K562 (cell line): ENCODE results near the gene DDX41. TPM values are rescaled to one million over a fixed set of nuclear protein-coding genes. Genes with fewer than 3 reads are reported as not detected.

Experiments
- DMBX1 ChIP-seq: fragments of 250-450 bp; sonication (Bioruptor Pico); IDR thresholded peaks from 2 replicates; pipeline ENCODE4 v1.8.0; 2022; ENCODE audit warnings: inconsistent platforms, mild to moderate bottlenecking, moderate library complexity, borderline replicate concordance
- FOXK1 ChIP-seq: sonication (generic); formaldehyde crosslinking; IDR thresholded peaks from 2 replicates; pipeline ENCODE4 v1.8.0; 2022; ENCODE audit warnings: missing genetic modification reagents, mild to moderate bottlenecking, borderline replicate concordance
- ILF3 ChIP-seq: fragments of 450-650 bp; IDR thresholded peaks from 2 replicates; pipeline ENCODE4 v1.6.1; 2018; ENCODE audit warnings: antibody characterized with exemption, mild to moderate bottlenecking, moderate library complexity, borderline replicate concordance
- NR3C1 ChIP-seq: sonication (generic); formaldehyde crosslinking; IDR thresholded peaks from 2 replicates; pipeline ENCODE4 v1.8.1; 2022; ENCODE audit warnings: missing genetic modification reagents
- PHB ChIP-seq: fragments of 250-450 bp; sonication (Bioruptor Pico); IDR thresholded peaks from 2 replicates; pipeline ENCODE4 v1.5.0; 2021
- POLR2B ChIP-seq: fragments of 450-650 bp; IDR thresholded peaks from 2 replicates; pipeline ENCODE4 v1.6.1; 2018; ENCODE audit warnings: low read depth; ENCODE audit not compliant: partially characterized antibody
- RB1 ChIP-seq: fragments of 450-650 bp; IDR thresholded peaks from 2 replicates; pipeline ENCODE4 v1.6.1; 2017; ENCODE audit warnings: low read depth, mild to moderate bottlenecking
- SIRT6 ChIP-seq: IDR thresholded peaks from one replicate; pipeline ENCODE4 v1.6.1; 2012; ENCODE audit warnings: low read depth, mild to moderate bottlenecking, control low read depth, inconsistent platforms, low read length, moderate library complexity
- TAF1 ChIP-seq: IDR thresholded peaks from 2 replicates; pipeline ENCODE4 v1.6.1; 2011; ENCODE audit warnings: mild to moderate bottlenecking, low read length, moderate library complexity; ENCODE audit not compliant: insufficient read depth, control insufficient read depth, severe bottlenecking; ENCODE audit errors: extremely low read depth
- TCF7 ChIP-seq: sonication (generic); IDR thresholded peaks from 2 replicates; pipeline ENCODE4 v1.6.1; 2016; ENCODE audit warnings: antibody characterized with exemption, borderline replicate concordance
- TEAD1 ChIP-seq, 2 experiments: fragments of 450-650 bp in 1 of 2; sonication (generic) in 1 of 2; formaldehyde crosslinking; IDR thresholded peaks; 2 replicates each; pipeline versions ENCODE4 v1.4.0 to v1.8.0; 2020 to 2022; ENCODE audit warnings: mild to moderate bottlenecking in 2 of 2, missing genetic modification reagents in 1 of 2
- ZFP1 ChIP-seq: fragments of 450-650 bp; formaldehyde crosslinking; IDR thresholded peaks from 2 replicates; pipeline ENCODE4 v1.4.0; 2020; ENCODE audit warnings: mild to moderate bottlenecking, mixed read lengths
- polyA plus RNA-seq, 8 experiments: library from polyadenylated mRNA; depleted of rRNA in 4 of 8; stranded (reverse) in 5 of 8; unstranded in 3 of 8; fragments of >200 nt; fragmentation: Nextera tagmentation in 2 of 8; fragmentation: Illumina TruSeq in 1 of 8; extraction: Ambion mirVana in 2 of 8; extraction: Trizol in 1 of 8; gene quantifications; 2 replicates each; pipeline versions ENCODE4 v1.2.1 to v1.2.3, GENCODE V29; 2011 to 2014; ENCODE audit warnings: inconsistent platforms in 1 of 8, missing spikeins in 1 of 8
- total RNA-seq, 7 experiments: library from RNA; depleted of rRNA in 6 of 7; stranded (reverse); fragments of >200 nt in 6 of 7; fragmentation: Illumina TruSeq in 2 of 7; extraction: Trizol in 2 of 7; gene quantifications; 2 replicates each; pipeline versions ENCODE4 v1.2.1 to v1.2.3, GENCODE V29; 2011 to 2021; ENCODE audit warnings: low replicate concordance in 1 of 7
- TF ChIP-seq, protein P1 (sequence below), 2 experiments: fragments of 450-650 bp; formaldehyde crosslinking in 1 of 2; IDR thresholded peaks; 2 replicates each; pipeline versions ENCODE4 v1.4.0 to v1.6.1; 2014 to 2020; ENCODE audit warnings: mild to moderate bottlenecking in 2 of 2, borderline replicate concordance in 1 of 2, low read depth in 1 of 2
- TF ChIP-seq, protein P2 (sequence below): fragments of 450-650 bp; conservative IDR thresholded peaks from 2 replicates; pipeline ENCODE4 v1.6.1; 2016; ENCODE audit warnings: missing genetic modification characterization, low read depth, mild to moderate bottlenecking, missing compliant biosample characterization, moderate library complexity
- TF ChIP-seq, protein P3 (sequence below): fragments of 450-650 bp; IDR thresholded peaks from 2 replicates; pipeline ENCODE4 v1.6.1; 2017; ENCODE audit warnings: antibody characterized with exemption
- TF ChIP-seq, protein P4 (sequence below): fragments of 450-650 bp; IDR thresholded peaks from 2 replicates; pipeline ENCODE4 v1.6.1; 2016

Gene DDX41
- total and polyA plus RNA-seq, 9 of the 15 experiments (the other 6 are each of a cell fraction or from before 2014, with no cell fraction given): 38.2 to 284 (median 116) TPM

DNA sequence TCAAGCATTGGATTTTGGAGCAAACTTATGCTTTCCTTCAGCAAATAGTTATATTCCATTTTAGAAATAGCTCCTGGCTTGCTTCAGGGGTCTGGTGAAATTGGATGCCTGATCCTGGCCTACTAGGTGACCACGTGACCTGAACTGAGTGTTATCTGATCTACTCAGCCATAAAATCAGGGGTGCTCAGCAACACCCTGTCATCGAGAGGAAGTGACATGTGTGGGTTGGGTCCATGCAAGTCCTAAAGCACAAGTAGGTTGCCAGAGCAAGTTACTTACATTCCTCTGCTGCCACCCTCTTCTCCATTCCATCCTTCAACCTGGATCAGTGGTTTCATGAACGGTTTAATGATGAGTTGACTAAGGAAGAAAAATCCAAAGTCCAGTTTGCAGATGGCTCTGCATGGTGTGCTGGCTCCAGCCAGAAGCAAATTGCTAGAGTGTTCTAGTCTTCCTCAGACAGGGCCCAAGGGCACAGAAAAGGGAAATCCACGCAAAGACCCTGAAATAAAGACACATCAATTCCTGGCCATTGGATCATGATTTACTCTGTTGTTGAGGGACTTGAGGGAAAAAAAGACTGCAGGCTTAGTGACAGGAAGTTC, 40.4 kb upstream of the DDX41 start (continued):
- TF ChIP-seq, protein P1, sequence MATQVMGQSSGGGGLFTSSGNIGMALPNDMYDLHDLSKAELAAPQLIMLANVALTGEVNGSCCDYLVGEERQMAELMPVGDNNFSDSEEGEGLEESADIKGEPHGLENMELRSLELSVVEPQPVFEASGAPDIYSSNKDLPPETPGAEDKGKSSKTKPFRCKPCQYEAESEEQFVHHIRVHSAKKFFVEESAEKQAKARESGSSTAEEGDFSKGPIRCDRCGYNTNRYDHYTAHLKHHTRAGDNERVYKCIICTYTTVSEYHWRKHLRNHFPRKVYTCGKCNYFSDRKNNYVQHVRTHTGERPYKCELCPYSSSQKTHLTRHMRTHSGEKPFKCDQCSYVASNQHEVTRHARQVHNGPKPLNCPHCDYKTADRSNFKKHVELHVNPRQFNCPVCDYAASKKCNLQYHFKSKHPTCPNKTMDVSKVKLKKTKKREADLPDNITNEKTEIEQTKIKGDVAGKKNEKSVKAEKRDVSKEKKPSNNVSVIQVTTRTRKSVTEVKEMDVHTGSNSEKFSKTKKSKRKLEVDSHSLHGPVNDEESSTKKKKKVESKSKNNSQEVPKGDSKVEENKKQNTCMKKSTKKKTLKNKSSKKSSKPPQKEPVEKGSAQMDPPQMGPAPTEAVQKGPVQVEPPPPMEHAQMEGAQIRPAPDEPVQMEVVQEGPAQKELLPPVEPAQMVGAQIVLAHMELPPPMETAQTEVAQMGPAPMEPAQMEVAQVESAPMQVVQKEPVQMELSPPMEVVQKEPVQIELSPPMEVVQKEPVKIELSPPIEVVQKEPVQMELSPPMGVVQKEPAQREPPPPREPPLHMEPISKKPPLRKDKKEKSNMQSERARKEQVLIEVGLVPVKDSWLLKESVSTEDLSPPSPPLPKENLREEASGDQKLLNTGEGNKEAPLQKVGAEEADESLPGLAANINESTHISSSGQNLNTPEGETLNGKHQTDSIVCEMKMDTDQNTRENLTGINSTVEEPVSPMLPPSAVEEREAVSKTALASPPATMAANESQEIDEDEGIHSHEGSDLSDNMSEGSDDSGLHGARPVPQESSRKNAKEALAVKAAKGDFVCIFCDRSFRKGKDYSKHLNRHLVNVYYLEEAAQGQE (IDR thresholded peaks at IDR 0.05; ENCODE audit: borderline replicate concordance): peak; percentile 79
- TF ChIP-seq, protein P1 (CRISPR knock-in tag; IDR thresholded peaks at IDR 0.05; ENCODE audit: low read depth): no peak
- TF ChIP-seq PHB (CRISPR knock-in tag) (no peak), RB1 (no peak), TCF7 (no peak), ILF3 (no peak), TAF1 (no peak), DMBX1 (CRISPR knock-in tag) (no peak), SIRT6 (no peak), FOXK1 (CRISPR knock-in tag) (no peak), TEAD1 (CRISPR knock-in tag; IDR thresholded peaks at IDR 0.05) (0 out of 4 replicates have a peak, but pooled peaks of 1 of the 2 experiments have one; percentile 58), NR3C1 (no peak), ZFP1 (CRISPR knock-in tag) (no peak), POLR2B (no peak)
- TF ChIP-seq, protein P2, sequence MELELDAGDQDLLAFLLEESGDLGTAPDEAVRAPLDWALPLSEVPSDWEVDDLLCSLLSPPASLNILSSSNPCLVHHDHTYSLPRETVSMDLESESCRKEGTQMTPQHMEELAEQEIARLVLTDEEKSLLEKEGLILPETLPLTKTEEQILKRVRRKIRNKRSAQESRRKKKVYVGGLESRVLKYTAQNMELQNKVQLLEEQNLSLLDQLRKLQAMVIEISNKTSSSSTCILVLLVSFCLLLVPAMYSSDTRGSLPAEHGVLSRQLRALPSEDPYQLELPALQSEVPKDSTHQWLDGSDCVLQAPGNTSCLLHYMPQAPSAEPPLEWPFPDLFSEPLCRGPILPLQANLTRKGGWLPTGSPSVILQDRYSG (tag): no peak
- TF ChIP-seq, protein P3, sequence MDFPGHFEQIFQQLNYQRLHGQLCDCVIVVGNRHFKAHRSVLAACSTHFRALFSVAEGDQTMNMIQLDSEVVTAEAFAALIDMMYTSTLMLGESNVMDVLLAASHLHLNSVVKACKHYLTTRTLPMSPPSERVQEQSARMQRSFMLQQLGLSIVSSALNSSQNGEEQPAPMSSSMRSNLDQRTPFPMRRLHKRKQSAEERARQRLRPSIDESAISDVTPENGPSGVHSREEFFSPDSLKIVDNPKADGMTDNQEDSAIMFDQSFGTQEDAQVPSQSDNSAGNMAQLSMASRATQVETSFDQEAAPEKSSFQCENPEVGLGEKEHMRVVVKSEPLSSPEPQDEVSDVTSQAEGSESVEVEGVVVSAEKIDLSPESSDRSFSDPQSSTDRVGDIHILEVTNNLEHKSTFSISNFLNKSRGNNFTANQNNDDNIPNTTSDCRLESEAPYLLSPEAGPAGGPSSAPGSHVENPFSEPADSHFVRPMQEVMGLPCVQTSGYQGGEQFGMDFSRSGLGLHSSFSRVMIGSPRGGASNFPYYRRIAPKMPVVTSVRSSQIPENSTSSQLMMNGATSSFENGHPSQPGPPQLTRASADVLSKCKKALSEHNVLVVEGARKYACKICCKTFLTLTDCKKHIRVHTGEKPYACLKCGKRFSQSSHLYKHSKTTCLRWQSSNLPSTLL: no peak
- TF ChIP-seq, protein P4, sequence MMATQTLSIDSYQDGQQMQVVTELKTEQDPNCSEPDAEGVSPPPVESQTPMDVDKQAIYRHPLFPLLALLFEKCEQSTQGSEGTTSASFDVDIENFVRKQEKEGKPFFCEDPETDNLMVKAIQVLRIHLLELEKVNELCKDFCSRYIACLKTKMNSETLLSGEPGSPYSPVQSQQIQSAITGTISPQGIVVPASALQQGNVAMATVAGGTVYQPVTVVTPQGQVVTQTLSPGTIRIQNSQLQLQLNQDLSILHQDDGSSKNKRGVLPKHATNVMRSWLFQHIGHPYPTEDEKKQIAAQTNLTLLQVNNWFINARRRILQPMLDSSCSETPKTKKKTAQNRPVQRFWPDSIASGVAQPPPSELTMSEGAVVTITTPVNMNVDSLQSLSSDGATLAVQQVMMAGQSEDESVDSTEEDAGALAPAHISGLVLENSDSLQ: peak; percentile 95
